NT2/D1 (cell line): ENCODE data around the gene FAM83B.

Source experiments
- DNase-seq: peaks from one replicate; pipeline ENCODE4 v3.0.0-alpha.2; 2011; ENCODE audit warnings: low read depth, low spot score
- H3K27me3 ChIP-seq: 2 replicates; pipeline ENCODE4 v1.6.0; 2011; ENCODE audit warnings: mild to moderate bottlenecking; ENCODE audit not compliant: insufficient read length, insufficient read depth
- H3K36me3 ChIP-seq: 2 replicates; pipeline ENCODE4 v1.6.1; 2011; ENCODE audit warnings: mild to moderate bottlenecking, low read length, mixed read lengths; ENCODE audit not compliant: insufficient read depth, insufficient read length
- H3K4me1 ChIP-seq: 2 replicates; pipeline ENCODE4 v1.5.1; 2011; ENCODE audit not compliant: insufficient read depth, insufficient read length
- H3K4me3 ChIP-seq: 2 replicates; pipeline ENCODE4 v1.5.1; 2011; ENCODE audit warnings: low read depth; ENCODE audit not compliant: insufficient read length
- H3K9ac ChIP-seq: 2 replicates; pipeline ENCODE4 v1.6.0; 2011; ENCODE audit warnings: low read depth; ENCODE audit not compliant: insufficient read length
- H3K9me3 ChIP-seq: 2 replicates; pipeline ENCODE4 v1.5.1; 2011; ENCODE audit warnings: mild to moderate bottlenecking, low read length; ENCODE audit not compliant: insufficient read depth
- SUZ12 ChIP-seq: IDR thresholded peaks from 2 replicates; pipeline ENCODE4 v1.6.1; 2011; ENCODE audit not compliant: insufficient read length, insufficient read depth; ENCODE audit errors: extremely low read depth
- YY1 ChIP-seq: IDR thresholded peaks from 2 replicates; pipeline ENCODE4 v1.6.1; 2011; ENCODE audit not compliant: insufficient read length, insufficient read depth
- ZNF274 ChIP-seq: IDR thresholded peaks from 2 replicates; pipeline ENCODE4 v1.6.1; 2011; ENCODE audit warnings: mild to moderate bottlenecking, low read depth, low read length

Gene FAM83B

DNA sequence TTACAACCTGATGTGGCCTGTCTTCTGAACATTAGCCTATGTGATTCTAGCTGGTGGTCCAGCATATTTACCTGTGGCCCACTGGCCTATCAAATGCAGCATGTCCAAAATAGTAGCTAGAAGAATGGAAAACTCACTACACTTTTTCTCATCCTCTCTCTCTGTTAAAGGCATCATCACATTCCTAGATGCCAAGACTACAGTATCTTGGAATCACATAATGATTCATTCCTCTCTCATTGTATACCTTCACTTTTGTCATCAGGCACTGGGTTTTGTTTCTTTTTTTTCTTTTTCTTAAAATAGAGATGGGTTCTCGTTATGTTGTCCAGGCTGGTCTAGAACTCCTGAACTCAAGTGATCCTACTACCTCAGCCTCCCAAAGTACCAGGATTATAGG lies 45.0 kb downstream of the FAM83B start:
- Histone ChIP-seq H3K9me3 (no peaks in the 10 kb centered on the region), H3K4me3 (no peak overlapping the region), H3K4me1 (no peaks in the 10 kb centered on the region), H3K36me3 (no peaks in the 10 kb centered on the region), H3K27me3 (no peaks in the 10 kb centered on the region), H3K9ac (no peak overlapping the region)
- TF ChIP-seq ZNF274 (no peak), SUZ12 (no peak), YY1 (no peak)
- DNase-seq, result no peak

DNA sequence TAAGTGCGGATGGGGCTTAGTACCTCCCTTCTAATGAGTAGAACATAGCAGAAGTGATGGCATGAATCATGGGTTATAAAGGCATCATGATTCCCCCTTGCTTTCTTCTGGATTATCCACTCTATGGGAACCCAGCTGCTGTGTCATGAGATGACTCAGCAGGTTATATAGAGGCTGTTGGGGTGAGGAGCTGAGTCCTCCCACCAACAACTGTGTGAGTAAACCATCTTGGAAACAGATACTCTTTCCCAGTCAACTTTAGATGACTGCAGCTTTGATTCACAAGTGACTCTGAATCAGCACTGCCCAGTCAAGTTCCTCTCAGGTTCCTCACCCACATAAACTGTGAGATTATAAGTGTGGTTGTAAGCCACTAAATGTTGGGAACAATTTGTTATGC lies 46.3 kb downstream of the FAM83B start:
- Histone ChIP-seq H3K36me3 (no peaks in the 10 kb centered on the region), H3K9ac (no peak overlapping the region), H3K9me3 (no peaks in the 10 kb centered on the region), H3K4me3 (no peak overlapping the region), H3K4me1 (no peaks in the 10 kb centered on the region), H3K27me3 (no peaks in the 10 kb centered on the region)
- TF ChIP-seq ZNF274, result no peak
- no peak for TF ChIP-seq YY1
- no peak for TF ChIP-seq SUZ12
- DNase-seq, result no peak

DNA sequence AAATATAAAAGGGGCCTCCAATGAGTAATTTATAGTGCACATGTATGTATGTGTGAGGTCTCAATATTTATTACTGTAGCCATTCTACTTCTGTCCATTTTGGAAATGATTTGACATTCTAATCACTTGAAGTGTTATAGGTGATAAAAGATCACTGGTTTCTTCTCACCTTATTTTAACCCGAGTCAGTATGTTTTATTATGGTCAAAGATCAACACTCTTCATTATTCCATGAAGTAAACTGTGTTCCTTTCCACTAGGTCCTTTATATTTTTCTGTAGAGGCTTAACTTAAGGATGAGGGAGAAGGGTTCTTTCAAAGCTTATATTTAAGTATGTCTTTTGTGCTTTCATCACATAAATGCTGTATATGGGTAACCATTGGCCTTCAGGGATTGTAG lies 47.2 kb downstream of the FAM83B start:
- no peaks in the 10 kb centered on the region for H3K9me3 ChIP-seq
- no peaks in the 10 kb centered on the region for H3K27me3 ChIP-seq
- no peak overlapping the region for H3K9ac ChIP-seq
- H3K4me3 ChIP-seq, result no peak overlapping the region
- no peaks in the 10 kb centered on the region for H3K36me3 ChIP-seq
- H3K4me1 ChIP-seq, result no peaks in the 10 kb centered on the region
- no peak for DNase-seq
- TF ChIP-seq SUZ12 (no peak), YY1 (no peak), ZNF274 (no peak)

DNA sequence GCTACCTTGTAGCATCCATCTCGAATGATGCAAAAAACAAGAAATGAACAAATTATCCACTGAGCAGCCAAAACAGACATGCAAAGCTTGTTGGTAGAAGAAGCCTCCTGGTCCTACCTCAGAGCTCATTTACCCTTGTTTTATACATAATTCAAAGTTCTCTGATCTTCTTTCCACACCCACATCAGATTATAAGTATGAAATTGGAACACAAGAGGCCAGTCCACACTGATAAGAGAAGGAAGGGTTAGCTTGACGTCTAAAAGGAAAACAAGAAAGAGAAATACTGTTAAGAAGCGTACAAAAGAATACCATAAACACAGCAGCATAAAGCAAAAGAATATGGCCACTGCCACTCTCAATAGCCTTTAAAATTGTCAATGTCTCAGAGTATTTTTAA lies 49.7 kb downstream of the FAM83B start:
- no peak for DNase-seq
- TF ChIP-seq SUZ12, result no peak
- no peak for TF ChIP-seq YY1
- TF ChIP-seq ZNF274, result no peak
- H3K4me3 ChIP-seq, result no peak overlapping the region
- no peaks in the 10 kb centered on the region for H3K4me1 ChIP-seq
- H3K27me3 ChIP-seq, result no peaks in the 10 kb centered on the region
- no peak overlapping the region for H3K9ac ChIP-seq
- no peaks in the 10 kb centered on the region for H3K36me3 ChIP-seq
- no peaks in the 10 kb centered on the region for H3K9me3 ChIP-seq

DNA sequence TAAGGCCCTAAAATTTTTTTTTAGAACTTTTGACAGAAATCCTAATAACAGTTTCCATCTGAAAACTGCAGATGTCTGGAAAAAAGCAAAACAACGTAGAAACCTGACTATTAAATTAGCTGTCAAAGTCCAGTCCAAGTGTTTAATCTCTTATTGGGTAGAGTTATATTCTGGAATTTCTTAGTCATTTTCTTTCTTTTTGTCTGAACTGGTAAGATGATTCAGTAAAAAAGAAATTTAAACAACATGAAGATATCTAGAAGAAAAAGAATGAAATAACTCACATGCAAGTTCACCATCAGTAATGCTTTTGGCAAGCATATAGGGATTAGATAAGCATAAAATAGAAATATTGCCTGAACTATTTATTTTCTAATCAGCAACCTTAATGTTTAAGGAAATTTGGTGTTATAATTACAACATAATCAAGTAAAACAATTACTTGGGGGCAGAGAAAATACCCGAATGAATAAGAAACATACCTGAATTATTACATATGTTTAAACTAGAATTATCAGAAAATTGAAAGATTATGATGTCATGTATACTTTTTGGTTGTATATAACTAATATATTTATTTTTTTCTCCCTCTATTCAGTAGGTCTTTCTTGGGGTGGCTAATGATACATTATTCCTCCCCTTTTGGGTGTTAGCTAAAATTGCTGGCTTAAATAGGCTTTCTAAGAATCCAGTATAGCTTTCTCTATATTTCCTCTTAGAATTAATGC lies 51.1 kb downstream of the FAM83B start:
- Histone ChIP-seq H3K9me3 (no peaks in the 10 kb centered on the region), H3K36me3 (no peaks in the 10 kb centered on the region), H3K4me3 (no peak overlapping the region), H3K4me1 (no peaks in the 10 kb centered on the region), H3K9ac (no peak overlapping the region), H3K27me3 (no peaks in the 10 kb centered on the region)
- no peak for DNase-seq
- no peak for TF ChIP-seq ZNF274
- no peak for TF ChIP-seq YY1
- no peak for TF ChIP-seq SUZ12

DNA sequence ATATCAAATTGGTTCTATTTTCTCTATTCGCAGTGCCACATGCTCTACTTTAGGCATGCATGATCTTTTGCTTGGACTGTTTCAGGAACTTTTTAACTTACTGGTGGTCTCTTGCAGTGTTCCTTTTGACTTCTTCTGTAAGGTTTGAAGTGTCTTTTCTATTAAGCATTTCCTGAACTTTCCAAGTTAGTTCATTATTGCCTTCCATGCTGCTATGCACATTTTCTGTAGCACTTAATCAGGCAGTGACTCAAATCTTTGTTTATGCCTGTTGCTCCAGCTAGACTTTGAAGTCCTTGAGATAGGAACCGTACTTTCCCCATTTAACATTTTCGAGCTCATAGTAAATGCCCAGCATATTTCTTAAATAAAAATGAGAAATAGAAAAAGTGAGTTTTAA lies 52.2 kb downstream of the FAM83B start:
- Histone ChIP-seq H3K9ac (no peak overlapping the region), H3K4me3 (no peak overlapping the region), H3K36me3 (no peaks in the 10 kb centered on the region), H3K27me3 (no peaks in the 10 kb centered on the region), H3K9me3 (no peaks in the 10 kb centered on the region), H3K4me1 (no peaks in the 10 kb centered on the region)
- TF ChIP-seq ZNF274 (no peak), SUZ12 (no peak), YY1 (no peak)
- DNase-seq, result no peak

DNA sequence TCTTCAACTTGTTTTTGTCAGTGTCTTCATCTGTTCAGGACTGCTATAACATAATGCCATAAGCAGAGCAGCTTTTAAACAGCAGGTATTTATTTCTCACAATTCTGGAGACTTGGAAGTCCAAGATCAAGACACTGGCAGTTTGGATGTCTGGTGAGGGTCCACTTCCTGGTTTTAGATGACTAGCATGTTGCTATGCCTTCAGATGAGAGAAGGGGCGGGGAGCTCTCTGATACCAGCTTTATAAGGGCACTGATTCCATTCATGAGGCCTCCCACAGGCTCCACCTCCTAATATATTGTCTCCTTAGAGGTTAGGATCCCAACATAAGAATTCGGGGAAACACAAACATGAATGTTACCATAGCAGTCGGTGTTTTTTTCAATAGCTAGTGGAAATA lies 52.9 kb downstream of the FAM83B start:
- no peaks in the 10 kb centered on the region for H3K9me3 ChIP-seq

DNA sequence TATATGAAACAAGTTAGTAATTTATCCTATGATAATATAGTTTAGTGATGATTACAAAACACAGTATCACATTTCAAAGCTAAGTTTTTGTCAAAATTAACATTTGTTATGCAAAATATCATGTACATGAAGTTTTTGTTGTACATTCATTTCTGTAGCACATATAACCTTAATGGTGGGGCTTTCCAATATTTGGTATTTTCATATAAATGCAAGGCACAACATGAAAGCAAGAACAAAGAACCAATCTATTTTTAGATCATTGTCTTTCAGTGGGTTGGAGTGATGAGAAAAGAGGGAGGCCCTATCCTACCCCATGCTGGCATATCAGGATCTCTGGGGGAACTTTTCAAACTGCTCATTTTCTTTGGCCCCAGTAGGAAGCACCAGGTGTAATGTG lies 53.4 kb downstream of the FAM83B start:
- Histone ChIP-seq H3K36me3 (no peaks in the 10 kb centered on the region), H3K27me3 (no peaks in the 10 kb centered on the region), H3K9ac (no peak overlapping the region), H3K4me3 (no peak overlapping the region), H3K9me3 (no peaks in the 10 kb centered on the region), H3K4me1 (no peaks in the 10 kb centered on the region)
- TF ChIP-seq SUZ12 (no peak), YY1 (no peak)
- DNase-seq, result no peak

More for the DNA sequence above, 52.9 kb downstream of the FAM83B start:
- no peak overlapping the region for H3K4me3 ChIP-seq
- DNase-seq, result no peak
- H3K36me3 ChIP-seq, result no peaks in the 10 kb centered on the region
- TF ChIP-seq ZNF274 (no peak), YY1 (no peak)
- H3K27me3 ChIP-seq, result no peaks in the 10 kb centered on the region
- H3K9ac ChIP-seq, result no peak overlapping the region
- no peaks in the 10 kb centered on the region for H3K4me1 ChIP-seq
